ENCODE measurements around the gene MOSPD3.

MOSPD3 gene

GRCh38 chr7:100567031-100567730 lies 45.2 kb upstream of the MOSPD3 start:
- no peak overlapping the region for H3K4me3 ChIP-seq (ENCODE audit: low read depth, low read length)
- TF ChIP-seq POLR2A (IDR thresholded peaks at IDR 0.05; ENCODE audit: extremely low read depth, insufficient read length), result no peak
- no peak for TF ChIP-seq MYC (IDR thresholded peaks at IDR 0.05; ENCODE audit: low read depth, low read length)
- no peak for TF ChIP-seq CTCF (IDR thresholded peaks at IDR 0.05; ENCODE audit: low read depth, low read length)
- no peak for TF ChIP-seq MAX (IDR thresholded peaks at IDR 0.05; ENCODE audit: low read depth, low read length)
- no peak for DNase-seq (ENCODE audit: low read depth)

DNA sequence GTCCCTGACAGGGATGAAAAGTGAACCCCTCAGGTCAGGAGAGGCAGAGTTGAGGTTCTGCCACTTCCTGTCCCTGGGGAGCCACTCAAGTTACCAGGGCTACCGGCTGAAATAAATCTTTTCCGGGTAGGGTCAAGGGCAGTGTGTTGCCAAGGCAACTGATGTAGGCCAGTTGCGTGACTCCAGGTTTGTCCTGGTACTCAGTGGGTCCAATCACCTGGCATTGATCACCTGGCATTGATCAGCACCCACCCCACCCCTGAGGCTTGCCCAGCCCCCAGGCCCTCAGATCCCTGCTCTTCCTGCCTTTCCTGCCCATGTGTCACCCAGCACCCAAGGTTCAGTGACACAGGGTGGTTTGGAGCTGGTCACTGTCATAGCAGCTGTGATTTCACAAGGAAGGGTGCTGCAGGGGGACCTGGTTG lies 44.6 kb upstream of the MOSPD3 start:
- TF ChIP-seq MYC (IDR thresholded peaks at IDR 0.05; ENCODE audit: low read depth, low read length) (no peak), CTCF (IDR thresholded peaks at IDR 0.05; ENCODE audit: low read depth, low read length) (no peak), POLR2A (IDR thresholded peaks at IDR 0.05; ENCODE audit: extremely low read depth, insufficient read length) (no peak), MAX (IDR thresholded peaks at IDR 0.05; ENCODE audit: low read depth, low read length) (no peak)
- DNase-seq (ENCODE audit: low read depth), result peak; percentile 52
- no peak overlapping the region for H3K4me3 ChIP-seq (ENCODE audit: low read depth, low read length)

GRCh38 chr7:100568176-100568895 lies 44.0 kb upstream of the MOSPD3 start:
- no peak overlapping the region for H3K4me3 ChIP-seq (ENCODE audit: low read depth, low read length)
- no peak for TF ChIP-seq CTCF (IDR thresholded peaks at IDR 0.05; ENCODE audit: low read depth, low read length)
- 0 out of 2 replicates have a peak, but pooled peaks have one; percentile 42 for TF ChIP-seq MAX (IDR thresholded peaks at IDR 0.05; ENCODE audit: low read depth, low read length)
- DNase-seq (ENCODE audit: low read depth), result no peak

DNA sequence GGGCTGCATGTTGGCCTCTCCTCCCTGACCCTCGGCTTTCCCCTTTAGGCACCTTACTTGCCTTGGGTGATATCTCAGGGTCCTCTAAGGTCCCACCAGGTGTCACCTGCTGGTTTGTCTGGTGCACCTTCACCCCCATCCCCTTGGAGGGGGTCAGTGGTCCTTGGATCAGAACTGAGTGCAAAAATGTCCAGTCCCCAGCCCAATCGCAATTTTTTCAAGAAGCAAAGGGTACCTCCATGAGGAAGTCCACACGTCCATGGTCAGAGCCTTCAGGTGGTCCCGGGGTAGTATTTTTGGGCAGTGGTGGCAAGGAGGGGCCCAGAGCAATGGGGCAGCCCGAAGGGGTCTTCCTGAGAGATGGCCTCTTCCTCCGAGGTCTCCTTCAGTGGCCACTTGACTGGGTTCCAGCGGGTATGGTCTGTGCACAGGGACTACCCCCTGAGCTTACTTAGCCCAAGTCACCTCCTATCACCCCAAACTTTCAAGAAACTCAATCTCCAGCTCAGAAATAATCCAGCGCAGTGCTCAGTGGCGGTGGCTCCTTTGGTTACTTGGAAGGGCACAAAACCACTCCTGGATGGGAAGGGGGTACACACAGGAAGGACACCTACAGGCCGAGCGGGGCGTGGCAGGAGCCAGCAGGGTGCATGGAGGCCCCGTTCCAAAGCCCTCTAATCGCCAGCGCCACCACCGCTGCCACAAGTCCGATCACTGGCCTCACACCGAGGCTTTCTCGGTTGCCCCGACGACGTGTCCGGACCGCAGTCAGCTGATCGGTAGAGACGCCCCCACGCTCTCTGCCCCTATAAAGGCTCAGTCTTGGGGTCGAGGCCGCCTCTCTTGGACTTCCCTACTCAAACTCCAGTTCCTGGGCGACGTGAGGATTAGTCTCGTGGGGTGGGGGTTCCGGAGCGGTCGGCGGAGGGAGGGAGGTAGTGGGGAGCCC lies 43.2 kb upstream of the MOSPD3 start:
- TF ChIP-seq POLR2A (IDR thresholded peaks at IDR 0.05; ENCODE audit: extremely low read depth, insufficient read length) (no peak), CTCF (IDR thresholded peaks at IDR 0.05; ENCODE audit: low read depth, low read length) (peak; percentile 69), MYC (IDR thresholded peaks at IDR 0.05; ENCODE audit: low read depth, low read length) (no peak), MAX (IDR thresholded peaks at IDR 0.05; ENCODE audit: low read depth, low read length) (no peak; the same call in 1 of the 2 replicates)
- peak; percentile 92 for DNase-seq (ENCODE audit: low read depth)

DNA sequence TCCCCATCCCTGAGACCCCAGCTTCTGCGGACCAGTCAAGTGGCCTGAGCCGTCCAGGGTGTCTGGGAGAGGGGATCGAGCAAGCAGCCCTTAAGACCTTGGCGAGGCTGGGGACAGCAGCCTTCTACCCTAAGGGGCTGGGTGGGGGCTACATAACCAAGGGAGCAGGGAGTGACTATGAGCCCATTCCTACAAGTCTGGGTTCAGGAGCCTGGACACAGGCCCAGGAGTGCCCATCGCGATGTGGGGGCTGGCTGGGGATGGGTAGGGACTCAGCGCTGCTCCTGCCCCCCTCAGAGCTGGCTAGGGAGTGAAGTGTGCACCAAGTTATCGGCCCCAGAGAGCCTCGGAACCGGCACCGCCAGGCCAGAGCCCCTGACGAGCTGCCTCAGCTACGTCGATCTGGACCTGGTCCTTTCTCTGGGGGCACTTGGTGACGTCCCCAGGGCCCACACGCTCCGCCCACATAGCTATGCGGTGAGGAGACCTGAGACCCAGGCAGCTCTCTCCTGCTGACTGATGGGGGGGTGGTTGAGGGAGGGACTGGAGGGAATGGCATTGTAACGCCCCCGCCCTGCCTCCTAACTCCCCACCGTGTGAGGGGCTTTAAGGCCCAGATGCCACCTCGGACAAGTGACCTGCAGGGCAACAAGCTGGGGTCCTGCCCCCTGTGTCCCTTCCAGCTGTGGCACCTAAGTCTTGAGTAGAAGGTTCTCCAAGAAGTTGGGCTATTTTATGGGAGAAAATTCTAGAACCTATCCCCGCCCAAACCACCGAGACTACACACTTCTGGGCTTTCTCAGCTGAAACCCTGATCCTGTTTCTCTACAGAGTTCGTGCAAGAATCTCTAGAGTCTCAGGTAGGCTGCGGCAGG lies 41.1 kb upstream of the MOSPD3 start:
- H3K4me3 ChIP-seq (ENCODE audit: low read depth, low read length), result no peak overlapping the region
- no peak for DNase-seq (ENCODE audit: low read depth)
- TF ChIP-seq CTCF (IDR thresholded peaks at IDR 0.05; ENCODE audit: low read depth, low read length), result no peak
- TF ChIP-seq POLR2A (IDR thresholded peaks at IDR 0.05; ENCODE audit: extremely low read depth, insufficient read length), result no peak
- no peak for TF ChIP-seq MAX (IDR thresholded peaks at IDR 0.05; ENCODE audit: low read depth, low read length)
- no peak for TF ChIP-seq MYC (IDR thresholded peaks at IDR 0.05; ENCODE audit: low read depth, low read length)

More for the DNA sequence above, 43.2 kb upstream of the MOSPD3 start:
- peak overlapping the region; percentile 12 for H3K4me3 ChIP-seq (ENCODE audit: low read depth, low read length)

Data from NB4 (cell line).